HUES48 (cell line): Measurements from ENCODE around the gene VSIG10L.

Experiments used
- H3K27ac ChIP-seq: one replicate; pipeline ENCODE4 v1.7.0; 2013; ENCODE audit warnings: low read depth, low read length, inconsistent platforms
- H3K27me3 ChIP-seq: 2 replicates; pipeline ENCODE4 v1.6.1; 2013; ENCODE audit warnings: mild to moderate bottlenecking, low read length; ENCODE audit not compliant: control insufficient read depth, insufficient read depth
- H3K36me3 ChIP-seq: 2 replicates; pipeline ENCODE4 v1.6.1; 2013; ENCODE audit warnings: low read length; ENCODE audit not compliant: control insufficient read depth, insufficient read depth
- H3K4me1 ChIP-seq: 2 replicates; pipeline ENCODE4 v1.6.1; 2013; ENCODE audit warnings: mild to moderate bottlenecking, low read length; ENCODE audit not compliant: control insufficient read depth, insufficient read depth
- H3K4me3 ChIP-seq: 2 replicates; pipeline ENCODE4 v1.5.1; 2013; ENCODE audit warnings: mild to moderate bottlenecking, low read depth, low read length
- H3K9ac ChIP-seq: 2 replicates; pipeline ENCODE4 v1.6.1; 2013; ENCODE audit warnings: mild to moderate bottlenecking, low read depth, low read length, moderate library complexity
- H3K9me3 ChIP-seq: 2 replicates; pipeline ENCODE4 v1.6.1; 2013; ENCODE audit warnings: low read length; ENCODE audit not compliant: control insufficient read depth, insufficient read depth

Gene VSIG10L

GRCh38 chr19:51301266-51301665 is 40.7 kb downstream of the VSIG10L start:
- H3K27me3 ChIP-seq, result no peaks in the 10 kb centered on the region
- H3K4me3 ChIP-seq, result no peak overlapping the region
- no peaks in the 10 kb centered on the region for H3K9me3 ChIP-seq
- no peak overlapping the region for H3K9ac ChIP-seq
- no peak overlapping the region for H3K27ac ChIP-seq
- no peaks in the 10 kb centered on the region for H3K36me3 ChIP-seq
- H3K4me1 ChIP-seq, result 0 out of 2 replicates have a peak, but pooled peaks cover under 1% of the 10 kb centered on the region

GRCh38 chr19:51297406-51297805 is 44.5 kb downstream of the VSIG10L start:
- no peak overlapping the region for H3K27ac ChIP-seq
- H3K9ac ChIP-seq, result no peak overlapping the region
- no peaks in the 10 kb centered on the region for H3K9me3 ChIP-seq
- no peaks in the 10 kb centered on the region for H3K36me3 ChIP-seq
- H3K4me3 ChIP-seq, result no peak overlapping the region
- no peaks in the 10 kb centered on the region for H3K27me3 ChIP-seq
- H3K4me1 ChIP-seq, result peaks cover 38% of the 10 kb centered on the region

GRCh38 chr19:51296336-51297093 is 45.4 kb downstream of the VSIG10L start:
- Histone ChIP-seq H3K4me1 (peaks cover 38% of the 10 kb centered on the region), H3K36me3 (no peaks in the 10 kb centered on the region), H3K27ac (no peak overlapping the region), H3K9me3 (no peaks in the 10 kb centered on the region), H3K9ac (no peak overlapping the region), H3K4me3 (no peak overlapping the region), H3K27me3 (no peaks in the 10 kb centered on the region)

- no peaks in the 10 kb centered on the region for H3K36me3 ChIP-seq
- no peak overlapping the region for H3K4me3 ChIP-seq
- H3K27ac ChIP-seq, result peak overlapping the region; percentile 32
- no peak overlapping the region for H3K9ac ChIP-seq
- H3K27me3 ChIP-seq, result no peaks in the 10 kb centered on the region
- H3K9me3 ChIP-seq, result no peaks in the 10 kb centered on the region
- H3K4me1 ChIP-seq, result peaks cover 38% of the 10 kb centered on the region
Measured at GRCh38 chr19:51295382-51296126, 46.4 kb downstream of the VSIG10L start.

- H3K9me3 ChIP-seq, result no peaks in the 10 kb centered on the region
- H3K4me1 ChIP-seq, result peaks cover 38% of the 10 kb centered on the region
- no peaks in the 10 kb centered on the region for H3K27me3 ChIP-seq
- H3K27ac ChIP-seq, result peak overlapping the region; percentile 58
- no peaks in the 10 kb centered on the region for H3K36me3 ChIP-seq
- no peak overlapping the region for H3K4me3 ChIP-seq
- H3K9ac ChIP-seq, result no peak overlapping the region
Measured at GRCh38 chr19:51294977-51295375, 47.0 kb downstream of the VSIG10L start.

GRCh38 chr19:51294211-51294976 is 47.5 kb downstream of the VSIG10L start:
- Histone ChIP-seq H3K36me3 (no peaks in the 10 kb centered on the region), H3K9ac (no peak overlapping the region; the same call in 1 of the 2 replicates), H3K9me3 (no peaks in the 10 kb centered on the region), H3K27ac (peak overlapping the region; percentile 76), H3K4me3 (0 out of 2 replicates have a peak overlapping the region, but pooled peaks have one; percentile 10), H3K4me1 (peaks cover 38% of the 10 kb centered on the region), H3K27me3 (no peaks in the 10 kb centered on the region)

- H3K27ac ChIP-seq, result peak overlapping the region; percentile 76
- H3K9ac ChIP-seq, result peak overlapping the region; percentile 25; the same call in 1 of the 2 replicates
- no peaks in the 10 kb centered on the region for H3K36me3 ChIP-seq
- no peaks in the 10 kb centered on the region for H3K27me3 ChIP-seq
- H3K4me3 ChIP-seq, result peak overlapping the region; percentile 10; the same call in 1 of the 2 replicates
- no peaks in the 10 kb centered on the region for H3K9me3 ChIP-seq
- H3K4me1 ChIP-seq, result peaks cover 38% of the 10 kb centered on the region
Measured at GRCh38 chr19:51293571-51294210, 48.2 kb downstream of the VSIG10L start.

- Histone ChIP-seq H3K27me3 (no peaks in the 10 kb centered on the region), H3K4me1 (peaks cover 38% of the 10 kb centered on the region), H3K36me3 (no peaks in the 10 kb centered on the region), H3K27ac (peak overlapping the region; percentile 76), H3K9me3 (no peaks in the 10 kb centered on the region), H3K9ac (peak overlapping the region; percentile 25; the same call in 1 of the 2 replicates), H3K4me3 (0 out of 2 replicates have a peak overlapping the region, but pooled peaks have one; percentile 3)
Measured at GRCh38 chr19:51292971-51293370, 49.0 kb downstream of the VSIG10L start.

GRCh38 chr19:51289635-51290034 is 52.3 kb downstream of the VSIG10L start:
- no peak overlapping the region for H3K27ac ChIP-seq
- H3K36me3 ChIP-seq, result no peaks in the 10 kb centered on the region
- no peaks in the 10 kb centered on the region for H3K9me3 ChIP-seq
- no peak overlapping the region for H3K4me3 ChIP-seq
- H3K9ac ChIP-seq, result no peak overlapping the region
- no peaks in the 10 kb centered on the region for H3K27me3 ChIP-seq
- peaks cover 21% of the 10 kb centered on the region for H3K4me1 ChIP-seq

GRCh38 chr19:51285682-51286081 is 56.3 kb downstream of the VSIG10L start:
- Histone ChIP-seq H3K9ac (no peak overlapping the region), H3K4me1 (no peaks in the 10 kb centered on the region), H3K9me3 (no peaks in the 10 kb centered on the region), H3K36me3 (no peaks in the 10 kb centered on the region), H3K27me3 (no peaks in the 10 kb centered on the region), H3K27ac (no peak overlapping the region), H3K4me3 (no peak overlapping the region)
